Measurements from ENCODE around the gene QRFPR.
"Not testable (repeated sequence)": the region's sequence is repeated elsewhere in the genome, so short reads cannot be mapped to it uniquely, and the experiment has no call there.

Gene QRFPR

DNA sequence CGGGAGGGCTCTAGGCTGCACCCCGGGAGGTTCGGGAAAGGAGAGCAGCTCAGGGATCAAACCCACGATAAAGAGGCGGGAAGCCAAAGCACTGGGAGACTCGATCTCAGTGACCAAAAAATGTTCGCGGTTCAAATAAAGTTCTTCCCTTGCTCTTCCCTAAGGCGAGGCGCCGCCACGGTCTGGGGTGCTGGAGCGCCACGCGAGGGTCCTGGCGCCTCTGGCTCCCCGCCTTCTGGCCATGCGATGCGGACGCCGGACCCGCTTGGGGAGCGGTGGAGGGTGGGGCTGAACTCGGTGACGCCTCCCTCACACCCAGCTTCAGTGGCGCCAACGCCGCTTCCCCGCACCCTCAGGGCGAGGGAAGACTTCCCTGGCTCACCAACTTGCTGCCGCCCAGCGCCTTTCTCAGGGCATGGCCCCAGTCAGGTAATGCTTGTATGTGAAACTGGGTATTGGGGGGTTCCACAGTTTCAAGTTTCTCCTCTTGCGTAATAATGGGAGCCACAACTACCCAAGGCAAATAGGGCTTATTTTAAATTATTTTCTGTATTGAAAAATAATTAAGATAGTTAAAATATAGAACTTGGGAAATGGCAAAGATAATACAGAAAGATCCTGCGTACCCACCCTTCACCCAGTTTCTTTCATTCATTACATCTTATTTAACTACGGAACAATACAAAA, at the start of gene QRFPR:
Gene QRFPR, minus strand, starts transcription at position 243 of the 687 bp plus-strand sequence. CDS start 371 bp downstream, outside the sequence.
- in situ Hi-C loops (cut with HindIII; ENCODE audit: low sequenced_read_pairs), result no loop called here

DNA sequence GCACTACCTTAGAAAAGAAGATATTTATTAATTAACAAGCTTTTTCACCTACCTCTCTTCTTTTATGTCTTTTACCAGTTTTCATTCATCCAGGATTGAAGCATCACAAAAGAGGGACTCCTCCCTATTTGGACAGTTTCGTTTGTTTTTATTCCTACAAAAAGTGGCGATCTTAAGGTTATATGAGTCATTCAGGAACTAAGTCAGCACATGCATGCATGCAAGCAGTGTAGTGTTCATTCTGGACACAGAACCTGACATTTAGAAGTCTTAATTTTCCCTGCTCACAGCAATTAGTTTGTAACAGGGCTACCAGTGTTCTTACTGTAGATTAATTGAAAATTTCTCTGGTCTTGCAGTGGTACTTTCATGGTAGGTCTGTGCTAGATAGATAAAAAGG, 47.9 kb upstream of the QRFPR start:
- in situ Hi-C loops (cut with HindIII; ENCODE audit: low sequenced_read_pairs), result no loop called here

DNA sequence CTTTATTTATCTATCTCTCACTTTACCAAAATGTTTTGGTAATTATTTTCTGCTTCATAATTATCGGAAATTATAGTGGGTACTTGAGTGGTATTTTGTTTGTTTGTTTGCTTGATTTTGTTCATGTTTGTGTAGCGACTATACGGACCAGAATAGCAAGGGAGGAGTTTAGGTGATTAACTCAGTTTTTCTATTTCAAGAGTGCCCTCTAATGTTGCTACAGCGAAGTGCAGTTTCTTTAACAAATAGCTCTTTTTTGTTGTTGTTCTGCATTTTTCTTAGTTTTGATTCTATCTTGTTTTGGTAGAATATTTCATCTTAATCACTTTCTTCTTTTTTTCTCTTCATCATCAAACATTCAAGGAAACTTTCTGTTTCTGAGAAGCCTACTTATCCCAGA, 40.8 kb upstream of the QRFPR start:
- in situ Hi-C loops (cut with HindIII; ENCODE audit: low sequenced_read_pairs), result no loop called here

DNA sequence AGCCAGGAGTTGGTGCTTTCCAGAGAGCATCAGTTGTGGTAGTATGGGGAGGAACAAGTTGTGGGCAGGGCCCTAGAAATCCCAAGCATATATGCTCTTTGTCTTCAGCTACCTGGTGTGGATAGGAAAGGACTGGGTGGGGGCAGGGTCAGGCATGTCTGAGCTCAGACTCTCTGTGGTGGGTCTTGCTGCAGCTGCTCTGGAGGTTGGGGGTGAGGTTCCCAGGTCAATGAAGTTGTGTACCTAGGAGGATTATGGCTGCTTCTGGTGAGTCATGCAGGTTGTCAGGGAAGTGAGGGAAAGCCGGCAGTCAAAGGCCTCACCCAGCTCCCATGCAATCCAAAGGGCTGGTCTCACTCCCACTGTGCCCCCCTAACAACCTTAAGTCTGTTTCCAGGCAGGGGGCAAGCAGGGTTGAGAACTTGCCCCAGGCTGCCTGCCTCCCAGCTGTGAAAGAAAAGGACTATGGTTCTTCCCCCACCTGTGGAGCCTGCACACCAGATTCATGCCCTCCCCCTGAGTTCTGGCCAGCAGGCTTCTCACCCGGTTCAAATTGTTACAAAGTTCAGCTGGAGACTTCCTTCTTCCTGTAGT, 30.4 kb upstream of the QRFPR start:
- in situ Hi-C loops (cut with HindIII; ENCODE audit: low sequenced_read_pairs), result no loop called here

DNA sequence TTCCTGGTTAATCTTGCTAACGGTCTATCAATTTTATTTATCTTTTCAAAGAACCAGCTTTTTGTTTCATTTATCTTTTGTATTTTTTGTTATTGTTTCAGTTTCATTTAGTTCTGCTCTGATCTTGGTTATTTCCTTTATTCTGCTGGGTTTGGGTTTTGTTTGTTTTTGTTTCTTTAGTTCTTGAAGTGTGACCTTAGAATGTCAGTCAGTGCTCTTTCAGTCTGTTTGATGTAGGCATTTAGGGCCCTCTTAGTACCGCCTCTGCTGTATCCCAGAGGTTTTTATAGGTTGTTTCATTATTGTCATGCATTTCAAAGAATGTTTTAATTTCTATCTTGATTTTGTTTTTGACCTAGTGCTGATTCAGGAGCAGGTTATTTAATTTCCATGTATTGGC, 27.7 kb upstream of the QRFPR start:
- in situ Hi-C loops (cut with HindIII; ENCODE audit: low sequenced_read_pairs), result not testable (repeated sequence)

GRCh38 chr4:121400632-121401031, 19.8 kb upstream of the QRFPR start:
- in situ Hi-C loops (cut with HindIII; ENCODE audit: low sequenced_read_pairs), result no loop called here

DNA sequence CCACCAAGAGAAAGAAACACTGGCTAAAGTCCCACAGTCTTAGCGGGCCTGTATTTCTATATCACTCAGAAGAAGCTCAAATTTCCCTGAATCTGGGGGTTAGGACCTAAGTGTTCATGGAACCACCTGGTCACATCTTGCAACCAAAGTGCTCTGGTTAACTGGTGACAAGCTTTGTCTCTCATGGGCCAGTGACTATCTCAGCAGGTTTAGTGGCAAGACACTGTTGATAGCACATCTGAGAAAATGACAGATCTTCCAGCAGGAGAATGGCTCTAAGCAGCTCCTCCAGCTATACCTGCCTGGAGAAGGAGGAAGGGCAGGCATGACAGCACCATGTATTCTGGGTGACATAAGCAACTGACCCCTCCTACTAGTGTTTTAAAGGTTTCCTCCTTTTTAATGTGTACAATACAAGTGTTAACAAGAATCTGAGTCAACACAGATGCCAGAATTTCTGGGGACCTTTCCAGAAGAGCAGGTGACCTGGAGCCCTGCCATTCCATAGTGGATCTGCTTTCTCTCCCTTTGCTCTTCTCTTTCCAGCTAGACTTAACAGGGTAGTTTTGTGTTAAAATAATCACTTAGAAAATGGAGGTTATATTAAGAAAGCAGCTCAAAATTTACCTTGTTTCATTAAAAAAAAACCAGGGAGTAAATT, 17.3 kb upstream of the QRFPR start:
- in situ Hi-C loops (cut with HindIII; ENCODE audit: low sequenced_read_pairs), result no loop called here

GRCh38 chr4:121397434-121397833, 16.6 kb upstream of the QRFPR start:
- in situ Hi-C loops (cut with HindIII; ENCODE audit: low sequenced_read_pairs), result no loop called here

GRCh38 chr4:121392426-121393086, 11.7 kb upstream of the QRFPR start:
- in situ Hi-C loops (cut with HindIII; ENCODE audit: low sequenced_read_pairs), result no loop called here

GRCh38 chr4:121390335-121390734, 9.5 kb upstream of the QRFPR start:
- in situ Hi-C loops (cut with HindIII; ENCODE audit: low sequenced_read_pairs), result no loop called here

DNA sequence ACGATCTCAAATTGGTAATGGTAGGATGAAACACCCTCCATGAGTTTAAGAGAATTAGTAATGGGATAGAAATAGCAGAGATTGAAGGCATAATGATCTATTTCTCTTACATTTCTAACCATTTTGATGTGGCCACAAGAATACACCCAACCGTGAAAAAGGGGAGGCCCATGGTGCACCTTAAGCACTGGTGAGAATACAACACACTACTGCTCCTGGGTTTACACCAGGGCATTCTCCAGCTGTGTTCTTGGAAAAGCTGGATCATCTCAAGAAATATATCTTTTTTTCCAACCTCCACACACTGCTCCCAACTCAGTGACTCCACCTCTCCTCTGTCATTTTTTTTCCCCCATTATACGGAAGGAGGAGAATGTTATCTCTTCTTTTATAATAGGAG, 1.5 kb downstream of the QRFPR start:
- in situ Hi-C loops (cut with HindIII; ENCODE audit: low sequenced_read_pairs), result no loop called here

GRCh38 chr4:121377076-121377475, 3.7 kb downstream of the QRFPR start:
- in situ Hi-C loops (cut with HindIII; ENCODE audit: low sequenced_read_pairs), result no loop called here

- in situ Hi-C loops (cut with HindIII; ENCODE audit: low sequenced_read_pairs), result no loop called here
Observed at GRCh38 chr4:121376556-121376955, 4.3 kb downstream of the QRFPR start.

- in situ Hi-C loops (cut with HindIII; ENCODE audit: low sequenced_read_pairs), result no loop called here
Observed at GRCh38 chr4:121376097-121376496, 4.7 kb downstream of the QRFPR start.

- in situ Hi-C loops (cut with HindIII; ENCODE audit: low sequenced_read_pairs), result no loop called here
Observed at GRCh38 chr4:121375262-121375661, 5.6 kb downstream of the QRFPR start.

DNA sequence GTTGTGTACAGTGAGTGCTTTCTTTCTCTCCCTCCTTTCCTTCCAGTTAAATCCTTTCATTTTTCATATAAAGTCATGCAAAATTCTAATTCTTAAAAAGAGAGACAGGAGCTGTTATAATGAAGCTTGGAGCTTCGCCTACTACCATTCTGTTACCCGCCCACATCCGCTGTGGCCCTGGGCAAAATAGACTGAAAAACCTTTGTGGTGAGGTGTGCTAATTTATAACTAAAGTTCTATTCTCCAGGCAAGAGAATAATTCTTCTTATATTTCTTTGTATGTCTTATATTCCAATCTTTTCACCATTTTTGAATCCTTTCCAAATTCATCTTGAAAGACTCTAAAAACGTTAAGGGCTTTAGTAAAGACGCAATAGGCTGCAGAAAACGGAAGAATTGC, 7.0 kb downstream of the QRFPR start:
- in situ Hi-C loops (cut with HindIII; ENCODE audit: low sequenced_read_pairs), result no loop called here

DNA sequence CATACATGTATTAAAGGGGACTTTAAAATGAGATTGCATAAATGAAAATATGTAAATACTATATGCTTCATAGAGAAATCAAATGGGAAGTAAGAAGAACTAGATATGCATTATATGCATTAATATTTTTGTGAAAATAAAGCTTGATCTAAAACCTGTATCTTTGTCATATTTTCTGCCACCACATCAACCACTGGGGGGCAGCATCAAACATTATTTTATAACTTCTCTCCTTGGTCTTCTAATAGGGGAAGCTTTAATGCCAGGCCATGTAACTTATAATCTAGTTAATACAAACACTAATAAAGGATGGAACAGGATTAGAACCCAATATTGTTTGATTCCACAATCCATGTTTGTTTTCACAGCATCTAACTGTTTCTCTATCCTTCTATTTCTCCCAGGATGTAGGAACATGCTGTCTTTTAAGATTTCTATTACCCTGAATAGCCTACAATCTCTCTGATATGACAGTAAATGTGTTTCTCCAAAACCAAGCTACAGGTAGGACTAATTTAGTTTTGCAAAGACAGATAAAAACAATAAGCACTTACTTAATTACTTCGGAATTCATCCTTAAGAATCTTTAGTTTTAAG, 10.0 kb downstream of the QRFPR start:
- in situ Hi-C loops (cut with HindIII; ENCODE audit: low sequenced_read_pairs), result no loop called here

DNA sequence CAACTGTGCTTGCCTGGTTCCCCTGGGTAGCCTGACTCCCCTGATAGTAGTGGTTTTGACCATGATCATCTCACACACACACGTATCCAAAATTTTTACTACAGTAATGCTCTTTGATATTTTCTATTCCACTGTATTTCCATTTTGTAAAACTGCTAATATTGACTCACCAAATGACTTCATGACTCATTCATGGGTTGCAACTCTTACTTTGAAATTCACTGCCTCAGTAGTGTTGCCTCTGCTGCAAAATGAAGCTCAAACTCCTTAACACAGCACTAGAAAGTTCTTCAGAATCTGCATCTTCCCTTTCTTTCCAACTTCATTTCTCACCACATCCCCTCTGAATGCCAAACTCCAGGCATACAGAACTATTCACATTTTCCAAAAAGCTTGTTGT, 20.3 kb downstream of the QRFPR start:
- in situ Hi-C loops (cut with HindIII; ENCODE audit: low sequenced_read_pairs), result no loop called here

- in situ Hi-C loops (cut with HindIII; ENCODE audit: low sequenced_read_pairs), result no loop called here
Observed at GRCh38 chr4:121358473-121358872, 22.3 kb downstream of the QRFPR start.

- in situ Hi-C loops (cut with HindIII; ENCODE audit: low sequenced_read_pairs), result no loop called here
Observed at GRCh38 chr4:121353213-121353612, 27.6 kb downstream of the QRFPR start.

- in situ Hi-C loops (cut with HindIII; ENCODE audit: low sequenced_read_pairs), result no loop called here
Observed at GRCh38 chr4:121344098-121344497, 36.7 kb downstream of the QRFPR start.

All from DLD1 (cell line).